Measurements from ENCODE around the gene SMOC2.

SMOC2 gene

GRCh38 chr6:168585441-168585840, 144.5 kb downstream of the SMOC2 start:
- no peak for TF ChIP-seq JUND (IDR thresholded peaks at IDR 0.05; ENCODE audit: low read depth)
- no peak for DNase-seq (ENCODE audit: low read depth in 1 of 2, low spot score in 1 of 2)
- in situ Hi-C loops (cut with HindIII; ENCODE audit: low pct_unique_long_range_greater_than_20kb, low sequenced_read_pairs) = no loop called here

GRCh38 chr6:168589275-168589674, 148.3 kb downstream of the SMOC2 start:
- no peak for DNase-seq (ENCODE audit: low read depth in 1 of 2, low spot score in 1 of 2)
- in situ Hi-C loops (cut with HindIII; ENCODE audit: low pct_unique_long_range_greater_than_20kb, low sequenced_read_pairs) = no loop called here
- no peak for TF ChIP-seq JUND (IDR thresholded peaks at IDR 0.05; ENCODE audit: low read depth)

- no peak for TF ChIP-seq JUND (IDR thresholded peaks at IDR 0.05; ENCODE audit: low read depth)
- in situ Hi-C loops (cut with HindIII; ENCODE audit: low pct_unique_long_range_greater_than_20kb, low sequenced_read_pairs) = no loop called here
- DNase-seq (ENCODE audit: low read depth in 1 of 2, low spot score in 1 of 2) = no peak
Measured at GRCh38 chr6:168590406-168590805, 149.4 kb downstream of the SMOC2 start.

- no peak for TF ChIP-seq JUND (IDR thresholded peaks at IDR 0.05; ENCODE audit: low read depth)
- DNase-seq (ENCODE audit: low read depth in 1 of 2, low spot score in 1 of 2) = no peak
- in situ Hi-C loops (cut with HindIII; ENCODE audit: low pct_unique_long_range_greater_than_20kb, low sequenced_read_pairs) = no loop called here
Measured at GRCh38 chr6:168596344-168596743, 155.4 kb downstream of the SMOC2 start.

- no peak for DNase-seq (ENCODE audit: low read depth in 1 of 2, low spot score in 1 of 2)
- TF ChIP-seq JUND (IDR thresholded peaks at IDR 0.05; ENCODE audit: low read depth) = no peak
- in situ Hi-C loops (cut with HindIII; ENCODE audit: low pct_unique_long_range_greater_than_20kb, low sequenced_read_pairs) = no loop called here
Measured at GRCh38 chr6:168597471-168597875, 156.5 kb downstream of the SMOC2 start.

GRCh38 chr6:168598251-168599117, 157.5 kb downstream of the SMOC2 start:
- DNase-seq (ENCODE audit: low read depth in 1 of 2, low spot score in 1 of 2) = no peak
- in situ Hi-C loops (cut with HindIII; ENCODE audit: low pct_unique_long_range_greater_than_20kb, low sequenced_read_pairs) = no loop called here
- TF ChIP-seq JUND (IDR thresholded peaks at IDR 0.05; ENCODE audit: low read depth) = no peak

GRCh38 chr6:168599118-168599494, 158.1 kb downstream of the SMOC2 start:
- DNase-seq (ENCODE audit: low read depth in 1 of 2, low spot score in 1 of 2) = no peak
- no peak for TF ChIP-seq JUND (IDR thresholded peaks at IDR 0.05; ENCODE audit: low read depth)
- in situ Hi-C loops (cut with HindIII; ENCODE audit: low pct_unique_long_range_greater_than_20kb, low sequenced_read_pairs) = no loop called here

- in situ Hi-C loops (cut with HindIII; ENCODE audit: low pct_unique_long_range_greater_than_20kb, low sequenced_read_pairs) = no loop called here
- no peak for TF ChIP-seq JUND (IDR thresholded peaks at IDR 0.05; ENCODE audit: low read depth)
- no peak for DNase-seq (ENCODE audit: low read depth in 1 of 2, low spot score in 1 of 2)
Measured at GRCh38 chr6:168599769-168600330, 158.9 kb downstream of the SMOC2 start.

- DNase-seq (ENCODE audit: low read depth in 1 of 2, low spot score in 1 of 2) = no peak
- no peak for TF ChIP-seq JUND (IDR thresholded peaks at IDR 0.05; ENCODE audit: low read depth)
- in situ Hi-C loops (cut with HindIII; ENCODE audit: low pct_unique_long_range_greater_than_20kb, low sequenced_read_pairs) = no loop called here
Measured at GRCh38 chr6:168600381-168600780, 159.4 kb downstream of the SMOC2 start.

- no peak for TF ChIP-seq JUND (IDR thresholded peaks at IDR 0.05; ENCODE audit: low read depth)
- in situ Hi-C loops (cut with HindIII; ENCODE audit: low pct_unique_long_range_greater_than_20kb, low sequenced_read_pairs) = no loop called here
- no peak for DNase-seq (ENCODE audit: low read depth in 1 of 2, low spot score in 1 of 2)
Measured at GRCh38 chr6:168601111-168601510, 160.1 kb downstream of the SMOC2 start.

- no peak for DNase-seq (ENCODE audit: low read depth in 1 of 2, low spot score in 1 of 2)
- in situ Hi-C loops (cut with HindIII; ENCODE audit: low pct_unique_long_range_greater_than_20kb, low sequenced_read_pairs) = no loop called here
- no peak for TF ChIP-seq JUND (IDR thresholded peaks at IDR 0.05; ENCODE audit: low read depth)
Measured at GRCh38 chr6:168601546-168601945, 160.6 kb downstream of the SMOC2 start.

- no peak for TF ChIP-seq JUND (IDR thresholded peaks at IDR 0.05; ENCODE audit: low read depth)
- DNase-seq (ENCODE audit: low read depth in 1 of 2, low spot score in 1 of 2) = no peak
- in situ Hi-C loops (cut with HindIII; ENCODE audit: low pct_unique_long_range_greater_than_20kb, low sequenced_read_pairs) = no loop called here
Measured at GRCh38 chr6:168602576-168602975, 161.6 kb downstream of the SMOC2 start.

- TF ChIP-seq JUND (IDR thresholded peaks at IDR 0.05; ENCODE audit: low read depth) = no peak
- no peak for DNase-seq (ENCODE audit: low read depth in 1 of 2, low spot score in 1 of 2)
- in situ Hi-C loops (cut with HindIII; ENCODE audit: low pct_unique_long_range_greater_than_20kb, low sequenced_read_pairs) = no loop called here
Measured at GRCh38 chr6:168603234-168603633, 162.2 kb downstream of the SMOC2 start.

Data from T47D (cell line).